HepG2 (cell line): ENCODE data around the gene ATP9A. TPM values are rescaled to one million over a fixed set of nuclear protein-coding genes. Genes with fewer than 3 reads are reported as not detected.
A peak's percentile ranks its signal among the peaks of the same experiment; 100 is the strongest.

Experiments used
- ATAC-seq: fragments of 200-7000 bp; cut with Tn5 transposase; 3 replicates; pipeline ENCODE4 v1.9.1; 2020; ENCODE audit warnings: mild to moderate bottlenecking, moderate library complexity
- BruUV-seq: library from RNA; stranded (reverse); fragments of 400-500 nt; replicated peaks from 2 replicates; lab custom pipeline; 2021; lab: Mats Ljungman, UMichigan
- CTCF ChIA-PET: fragments of 300-600 bp; formaldehyde crosslinking; extraction: SDS; loops from one replicate; lab custom pipeline; 2021; ENCODE audit warnings: low total read pairs, inconsistent platforms, low intra/inter-chr PET ratio; lab: Yijun Ruan, JAX
- POLR2A ChIA-PET: fragments of 350-600 bp; sonication (Branson Sonifier 250); formaldehyde crosslinking; loops from one replicate; lab custom pipeline; 2020; ENCODE audit warnings: antibody characterized with exemption, inconsistent platforms; lab: Yijun Ruan, JAX
- DNase-seq: peaks from one replicate; pipeline ENCODE4 v3.0.0-alpha.2; 2015; ENCODE audit warnings: low spot score
- FAIRE-seq: peaks from 3 replicates; lab custom pipeline; 2011; peaks lifted over from hg19 to GRCh38; lab: Jason Lieb, UNC
- H2AFZ ChIP-seq: one replicate; pipeline ENCODE4 v1.6.1; 2011; ENCODE audit warnings: low read length, inconsistent platforms
- H3K27ac ChIP-seq: fragments of 300-600 bp; 3 replicates; pipeline ENCODE4 v1.8.0; 2011; ENCODE audit warnings: mixed run types, mild to moderate bottlenecking, mixed read lengths, low read length, inconsistent platforms; ENCODE audit not compliant: insufficient read depth; ENCODE audit errors: extremely low read length
- H3K27me3 ChIP-seq, 2 experiments: fragments of 200-600 bp in 1 of 2; 2 replicates in 1 of 2; 3 replicates in 1 of 2; pipeline versions ENCODE4 v1.6.0 to v1.8.0; 2011; ENCODE audit warnings: low read length in 2 of 2, mild to moderate bottlenecking in 2 of 2, moderate library complexity in 2 of 2, inconsistent platforms in 1 of 2; ENCODE audit not compliant: insufficient read depth in 2 of 2, control insufficient read depth in 1 of 2
- H3K36me3 ChIP-seq, 2 experiments: fragments of 200-600 bp in 1 of 2; replicated peaks in 1 of 2; 2 replicates in 1 of 2; 3 replicates in 1 of 2; pipeline versions ENCODE4 v1.5.1 to v1.8.0; 2011; ENCODE audit warnings: low read length in 2 of 2, inconsistent platforms in 1 of 2; ENCODE audit not compliant: insufficient read depth in 2 of 2, control insufficient read depth in 1 of 2
- H3K4me1 ChIP-seq: 2 replicates; pipeline ENCODE4 v1.5.1; 2012; ENCODE audit warnings: low read length, inconsistent platforms; ENCODE audit not compliant: insufficient read depth
- H3K4me2 ChIP-seq: 2 replicates; pipeline ENCODE4 v1.6.0; 2011; ENCODE audit warnings: low read depth, low read length, inconsistent platforms
- H3K4me3 ChIP-seq, 3 experiments: fragments of 200-600 bp in 1 of 3; sonication (generic), shearing (Covaris generic) in 1 of 3; replicated peaks in 1 of 3; 2 replicates each; pipeline ENCODE4 v1.5.1; 2011 to 2016; ENCODE audit warnings: low read length in 3 of 3, inconsistent platforms in 2 of 3, low read depth in 2 of 3, mild to moderate bottlenecking in 2 of 3, control low read depth in 1 of 3, mixed read lengths in 1 of 3; ENCODE audit not compliant: insufficient read depth in 1 of 3
- H3K79me2 ChIP-seq: one replicate; pipeline ENCODE4 v1.6.1; 2011; ENCODE audit warnings: low read length, inconsistent platforms; ENCODE audit not compliant: insufficient read depth
- H3K9ac ChIP-seq: 2 replicates; pipeline ENCODE4 v1.6.0; 2011; ENCODE audit warnings: mild to moderate bottlenecking, low read depth, low read length, inconsistent platforms; ENCODE audit not compliant: insufficient read depth
- H3K9me3 ChIP-seq: 2 replicates; pipeline ENCODE4 v1.5.1; 2012; ENCODE audit warnings: mild to moderate bottlenecking, low read length
- H4K20me1 ChIP-seq: 2 replicates; pipeline ENCODE4 v1.6.0; 2011; ENCODE audit warnings: inconsistent platforms, mild to moderate bottlenecking, low read length, moderate library complexity; ENCODE audit not compliant: insufficient read depth
- ELF4 ChIP-seq: sonication (generic); formaldehyde crosslinking; IDR thresholded peaks from 2 replicates; pipeline ENCODE4 v1.5.0; 2020; ENCODE audit warnings: missing genetic modification reagents, mild to moderate bottlenecking, moderate library complexity, borderline replicate concordance
- FOXJ3 ChIP-seq: sonication (generic); formaldehyde crosslinking; IDR thresholded peaks from 2 replicates; pipeline ENCODE4 v1.4.0; 2020; ENCODE audit warnings: missing genetic modification reagents, mild to moderate bottlenecking, borderline replicate concordance
- RFX3 ChIP-seq: IDR thresholded peaks from 2 replicates; pipeline ENCODE4 v1.6.1; 2016; ENCODE audit warnings: missing biosample characterization, missing genetic modification reagents
- SNRNP70 ChIP-seq: fragments of 200-400 bp; formaldehyde crosslinking; IDR thresholded peaks from 2 replicates; pipeline ENCODE4 v1.6.1; 2017; ENCODE audit warnings: mild to moderate bottlenecking, low read depth, low read length, moderate library complexity
- SP2 ChIP-seq: sonication (generic); formaldehyde crosslinking; IDR thresholded peaks from 2 replicates; pipeline ENCODE4 v1.5.1; 2020; ENCODE audit warnings: mild to moderate bottlenecking, missing genetic modification reagents
- THAP9 ChIP-seq: sonication (generic); formaldehyde crosslinking; IDR thresholded peaks from 2 replicates; pipeline ENCODE4; 2020; ENCODE audit warnings: missing genetic modification reagents, mild to moderate bottlenecking, borderline replicate concordance
- ZNF335 ChIP-seq: sonication (generic); formaldehyde crosslinking; IDR thresholded peaks from 2 replicates; pipeline ENCODE4 v1.4.0; 2020; ENCODE audit warnings: missing genetic modification reagents
- ZNF441 ChIP-seq: sonication (generic); formaldehyde crosslinking; IDR thresholded peaks from 2 replicates; pipeline ENCODE4 v1.7.0; 2021; ENCODE audit warnings: missing genetic modification reagents, borderline replicate concordance
- ZNF629 ChIP-seq: sonication (generic); formaldehyde crosslinking; conservative IDR thresholded peaks from 2 replicates; pipeline ENCODE4 v1.5.0; 2020; ENCODE audit warnings: missing genetic modification reagents
- WGBS: methylation state at CpG from one replicate; pipeline ENCODE4 v1.1.6; 2017; ENCODE audit warnings: low lambda C conversion rate; 5-methylcytosine and 5-hydroxymethylcytosine counted together
- in situ Hi-C: cut with HindIII; loops from 2 replicates; pipeline ENCODE4 v1.10.0; 2017; ENCODE audit warnings: low pct_unique_long_range_greater_than_20kb; ENCODE audit not compliant: extremely low pct_ligation_motif_present
- intact Hi-C: fragments of 100-400 bp; cut with micrococcal nuclease; formaldehyde crosslinking; loops from one replicate; pipeline ENCODE4 v1.10.0; 2022; ENCODE audit not compliant: unreplicated experiment
- polyA plus RNA-seq, 8 experiments: library from polyadenylated mRNA; depleted of rRNA in 3 of 8; stranded (reverse) in 7 of 8; unstranded in 1 of 8; fragments of >200 nt; fragmentation: Illumina TruSeq in 4 of 8; extraction: Trizol in 4 of 8; gene quantifications; 2 replicates each; pipeline versions ENCODE4 v1.2.1 to v1.2.3, GENCODE V29; 2011 to 2016; ENCODE audit warnings: low read depth in 4 of 8, missing spikeins in 1 of 8, mixed read lengths in 1 of 8; ENCODE audit not compliant: insufficient read depth in 1 of 8
- total RNA-seq, 5 experiments: library from RNA; depleted of rRNA; stranded (reverse); fragments of >200 nt; fragmentation: Illumina TruSeq; extraction: Trizol; gene quantifications; 2 replicates each; pipeline ENCODE4 v1.2.3, GENCODE V29; 2016; ENCODE audit warnings: low read depth in 1 of 5

ATP9A gene
- total and polyA plus RNA-seq, 2 of the 13 experiments (the other 11 are each of a cell fraction or from before 2014, with no cell fraction given) = 11.8 to 18.5 TPM

- intact Hi-C loops (loop anchor here (10.0 kb wide), 1 partner anchor 565 kb away; no protein-coding TSS in a partner anchor), in situ Hi-C loops (no loop called here)
- WGBS = 81% methylated on average over 4 of the region's 4 CpGs
- BruUV-seq = no TSS peak
- Histone ChIP-seq H3K4me1 (no peaks in the 10 kb centered on the region), H2AFZ (no peak overlapping the region), H3K79me2 (no peaks in the 10 kb centered on the region), H3K9me3 (no peaks in the 10 kb centered on the region), H4K20me1 (no peaks in the 10 kb centered on the region), H3K4me2 (no peak overlapping the region), H3K27ac (no peak overlapping the region), H3K9ac (no peak overlapping the region), H3K36me3 (no peaks in the 10 kb centered on the region), H3K4me3 (no peak overlapping the region), H3K27me3 (peaks cover 5 to 37% of the 10 kb centered on the region in 2 experiments; a peak in 4 of 5 replicates)
- POLR2A ChIA-PET = no interaction called here
- CTCF ChIA-PET = no interaction called here
- FAIRE-seq = no peak
- no peak for TF ChIP-seq ZNF335
- no peak for TF ChIP-seq THAP9 (CRISPR knock-in tag)
- TF ChIP-seq RFX3 = no peak
- peak; percentile 55; the same call in 1 of the 2 replicates for TF ChIP-seq ZNF629 (CRISPR knock-in tag)
- TF ChIP-seq SP2 (CRISPR knock-in tag) = no peak
- TF ChIP-seq SNRNP70 = no peak
- no peak for TF ChIP-seq ZNF441 (CRISPR knock-in tag)
- TF ChIP-seq FOXJ3 (CRISPR knock-in tag) = no peak
- TF ChIP-seq ELF4 (CRISPR knock-in tag) = no peak
- no peak for ATAC-seq
- no peak for DNase-seq
Observed at GRCh38 chr20:51549474-51549873, 218.7 kb downstream of the ATP9A start.
